NT2/D1 (cell line): ENCODE data around the gene ELMO1.

Experiments
- SUZ12 ChIP-seq: IDR thresholded peaks from 2 replicates; pipeline ENCODE4 v1.6.1; 2011; ENCODE audit not compliant: insufficient read length, insufficient read depth; ENCODE audit errors: extremely low read depth
- ZNF274 ChIP-seq: IDR thresholded peaks from 2 replicates; pipeline ENCODE4 v1.6.1; 2011; ENCODE audit warnings: mild to moderate bottlenecking, low read depth, low read length

DNA sequence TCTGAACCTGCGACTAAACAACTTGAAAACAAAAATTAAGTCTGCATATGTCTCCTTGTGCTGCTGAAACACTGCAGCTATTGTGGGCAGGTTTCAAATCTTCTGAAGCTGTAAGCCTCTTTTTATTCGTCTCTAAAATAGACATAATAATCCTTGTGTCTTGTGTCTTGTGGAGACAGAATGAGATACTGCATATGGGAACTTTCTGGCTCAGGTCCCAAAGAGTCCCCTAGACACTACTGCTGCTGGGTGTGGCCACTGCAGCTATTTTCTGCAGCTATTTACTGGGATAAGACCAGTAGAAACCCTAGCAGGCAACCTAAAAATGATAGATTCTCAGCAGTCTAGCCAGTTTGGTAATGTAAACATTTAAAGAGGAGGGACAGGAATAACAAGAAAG lies 252.0 kb downstream of the ELMO1 start:
- TF ChIP-seq ZNF274 (no peak), SUZ12 (no peak)
